PFSK-1 (cell line): ENCODE results near the gene ATAT1.

Experiments
- POLR2AphosphoS5 ChIP-seq: IDR thresholded peaks from 2 replicates; pipeline ENCODE4 v1.6.1; 2012; ENCODE audit warnings: low read depth, mild to moderate bottlenecking, control low read depth, low read length, moderate library complexity
- SIN3A ChIP-seq: IDR thresholded peaks from 2 replicates; pipeline ENCODE4 v1.6.1; 2012; ENCODE audit warnings: mild to moderate bottlenecking, low read length, moderate library complexity, borderline replicate concordance; ENCODE audit not compliant: insufficient read depth

DNA sequence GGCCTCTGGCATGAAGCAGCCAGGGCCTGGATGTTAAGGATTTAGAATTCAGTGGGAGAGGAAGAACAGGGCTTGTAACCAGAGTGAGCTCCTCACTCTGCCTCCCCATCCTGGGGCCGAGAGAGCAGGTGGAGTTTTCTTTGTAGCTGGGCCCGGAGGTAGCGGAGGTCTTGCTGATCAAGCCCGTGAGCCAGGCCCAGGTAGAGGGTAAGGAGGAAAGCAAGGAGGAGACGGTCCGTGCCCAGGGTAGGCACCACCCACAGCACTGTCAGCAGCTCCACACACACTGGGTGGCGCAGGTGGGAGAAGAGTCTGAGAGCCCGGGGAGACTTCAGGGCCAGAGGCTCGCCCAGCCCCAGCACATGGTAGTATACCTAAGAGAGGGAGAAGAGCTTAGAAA, 61.9 kb downstream of the ATAT1 start:
- TF ChIP-seq POLR2AphosphoS5 (no peak), SIN3A (no peak)
